HG03135 (cell line): ENCODE measurements around the gene OOSP3.
"Not testable (repeated sequence)": the region's sequence is repeated elsewhere in the genome, so short reads cannot be mapped to it uniquely, and the experiment has no call there.

Source experiments
- ATAC-seq: cut with Tn5 transposase; IDR thresholded peaks from one replicate; pipeline ENCODE4 v1.9.1; 2021; ENCODE audit warnings: mild to moderate bottlenecking, moderate library complexity; ENCODE audit not compliant: unreplicated experiment

The OOSP3 gene

DNA sequence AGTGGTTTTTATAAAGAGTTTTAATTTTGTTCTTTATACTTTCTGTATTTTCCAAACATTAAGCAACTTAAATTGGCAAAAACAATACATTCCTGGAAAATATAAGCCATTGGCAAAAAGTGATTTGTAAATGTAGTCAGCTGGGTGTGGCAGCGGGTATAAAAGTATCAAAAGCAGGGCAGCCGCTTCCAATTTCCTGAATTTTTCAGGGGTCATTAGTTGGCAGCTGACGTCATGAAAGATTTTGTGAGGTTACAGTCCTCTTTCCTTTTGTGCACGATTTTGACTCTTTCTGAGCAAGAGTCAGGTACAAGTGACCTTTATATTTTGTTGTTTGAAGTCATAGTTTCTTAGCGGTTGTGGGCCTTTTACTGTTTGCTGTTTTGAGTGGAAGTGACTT is at the start of gene OOSP3:
Gene OOSP3 (plus strand): TSS at position 208 of the 400 bp plus-strand sequence. CDS start 27 bp downstream, at position 235.
- no peak for ATAC-seq

DNA sequence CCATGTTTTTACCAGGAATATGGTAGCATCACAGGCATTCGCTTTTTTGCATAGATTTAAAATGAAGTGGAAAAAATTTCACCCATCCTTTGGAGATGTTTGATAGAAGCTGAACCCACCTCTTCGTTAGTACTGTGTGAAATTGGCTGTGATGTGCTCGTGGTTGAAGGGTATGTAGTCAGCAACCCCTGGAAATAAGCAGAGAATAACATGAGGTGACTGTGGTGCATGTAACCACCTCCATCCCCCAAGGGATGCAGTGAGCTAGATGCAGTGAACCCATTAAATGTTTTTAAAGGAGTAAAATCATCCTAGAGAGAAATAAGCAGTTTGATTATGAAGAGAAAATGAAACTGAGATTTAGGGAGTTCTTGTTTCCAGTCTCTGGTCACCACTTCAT is 49.2 kb upstream of the OOSP3 start:
- ATAC-seq: no peak

GRCh38 chr11:59833602-59834001 is 45.0 kb upstream of the OOSP3 start:
- no peak for ATAC-seq

DNA sequence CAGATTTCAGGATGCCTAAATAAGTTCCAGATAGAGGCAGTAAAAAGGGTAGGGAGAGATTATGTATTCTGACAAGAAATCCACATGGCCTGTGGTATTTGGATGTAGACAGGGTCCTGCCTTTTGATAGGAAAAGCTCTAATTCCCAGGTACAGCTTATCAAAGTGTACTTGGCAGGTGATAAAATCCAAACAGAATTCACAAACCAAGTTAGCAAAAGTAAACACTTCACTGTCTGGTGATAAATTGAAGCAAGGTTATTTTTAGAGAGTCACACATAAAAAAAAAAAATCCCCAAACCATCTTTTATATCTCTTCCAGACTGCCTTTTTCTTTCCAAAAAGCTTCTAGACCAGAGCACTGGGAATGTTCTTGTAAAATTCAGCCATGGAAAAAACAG is 39.0 kb upstream of the OOSP3 start:
- ATAC-seq: no peak

DNA sequence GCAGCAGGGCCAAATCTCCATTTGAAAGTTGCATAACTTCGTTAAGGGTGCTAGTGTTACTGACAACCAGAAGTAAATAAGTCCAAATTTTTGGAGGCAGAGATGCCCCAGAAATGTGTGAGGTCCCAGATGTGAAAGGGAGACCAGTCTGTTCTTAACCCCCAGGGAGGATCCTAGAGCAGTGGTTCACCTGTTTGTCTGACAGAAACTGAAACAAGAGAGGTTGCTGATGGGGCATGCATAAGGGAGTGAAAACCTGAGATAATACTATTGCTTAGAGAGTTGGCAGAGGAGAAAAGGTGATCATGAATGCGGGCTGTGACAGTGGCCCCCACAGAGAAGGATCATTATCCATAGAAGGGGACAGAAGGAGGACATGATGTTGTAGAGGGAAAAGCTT is 37.1 kb upstream of the OOSP3 start:
- no peak for ATAC-seq

- ATAC-seq: no peak
Observed at GRCh38 chr11:59842316-59842715, 36.3 kb upstream of the OOSP3 start.

DNA sequence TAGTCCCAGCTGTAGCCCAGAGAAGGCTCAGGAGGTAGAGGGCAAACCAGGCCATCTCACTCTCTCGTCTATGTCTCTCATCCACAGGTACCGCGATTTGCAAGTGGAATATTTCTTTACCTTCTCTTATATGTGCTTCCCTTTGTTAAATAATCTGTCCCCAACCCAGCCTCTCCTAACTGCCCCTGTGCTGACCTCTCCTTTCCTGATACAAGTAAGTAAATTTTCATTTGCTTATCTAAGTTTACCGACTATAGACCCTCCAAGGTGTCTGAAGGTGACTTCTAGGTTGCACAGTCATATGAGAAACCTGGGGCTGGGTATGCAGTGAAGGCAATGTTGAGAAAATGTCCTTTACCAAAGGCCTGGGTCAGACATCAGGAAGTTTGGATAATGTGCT is 33.2 kb upstream of the OOSP3 start, which contains the start of gene CBLIF:
Gene CBLIF (minus strand): TSS at position 101 of the 400 bp plus-strand sequence. CDS start 46 bp downstream, at position 55.
- no peak for ATAC-seq

- ATAC-seq: no peak
Observed at GRCh38 chr11:59846556-59846955, 32.0 kb upstream of the OOSP3 start.

DNA sequence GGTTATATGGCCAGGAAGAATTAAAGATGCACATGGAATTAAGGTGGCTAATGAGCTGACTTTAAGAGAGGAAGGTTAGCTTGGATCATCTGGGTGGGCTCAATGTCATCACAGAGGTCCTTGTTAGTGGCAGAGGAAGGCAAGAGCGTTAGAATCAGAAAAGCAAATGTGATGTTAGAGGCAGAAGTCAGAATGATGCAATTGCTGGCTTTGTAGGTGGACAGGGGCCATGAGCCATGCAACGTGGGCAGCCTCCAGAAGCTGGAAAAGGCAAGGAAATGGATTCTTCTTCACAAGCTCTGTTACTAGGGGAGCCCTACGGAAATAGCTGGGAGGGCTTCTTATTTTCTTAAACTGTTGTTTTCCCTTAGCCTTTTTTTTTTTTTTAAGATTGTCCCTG is 31.0 kb upstream of the OOSP3 start:
- no peak for ATAC-seq

- ATAC-seq: not testable (repeated sequence)
Observed at GRCh38 chr11:59848439-59848838, 30.1 kb upstream of the OOSP3 start.

DNA sequence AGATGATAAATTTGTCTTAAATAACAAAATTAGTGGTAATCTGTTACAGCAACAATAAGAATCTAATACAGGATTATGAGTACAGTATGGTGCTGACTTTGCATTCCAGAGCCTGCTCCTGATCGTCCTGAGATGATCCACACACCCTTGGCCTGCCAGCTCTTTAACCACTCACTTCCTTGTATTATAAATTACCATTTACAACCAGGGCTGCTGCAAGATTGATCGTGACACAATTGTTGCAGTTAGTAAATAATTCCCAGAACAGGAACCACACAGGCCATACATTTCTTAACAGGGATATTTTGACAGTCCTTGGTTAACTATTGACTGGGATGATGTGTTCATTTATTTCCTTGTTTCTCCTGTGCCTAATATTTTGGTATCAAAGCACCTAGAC is 29.5 kb upstream of the OOSP3 start:
- peak; percentile 78 for ATAC-seq

GRCh38 chr11:59849551-59849950 is 29.0 kb upstream of the OOSP3 start:
- peak; percentile 12 for ATAC-seq

- ATAC-seq: not testable (repeated sequence)
Observed at GRCh38 chr11:59851416-59851815, 27.2 kb upstream of the OOSP3 start.

GRCh38 chr11:59854871-59855270 is 23.7 kb upstream of the OOSP3 start:
- ATAC-seq: no peak

- ATAC-seq: no peak
Observed at GRCh38 chr11:59857439-59858434, 20.8 kb upstream of the OOSP3 start.

DNA sequence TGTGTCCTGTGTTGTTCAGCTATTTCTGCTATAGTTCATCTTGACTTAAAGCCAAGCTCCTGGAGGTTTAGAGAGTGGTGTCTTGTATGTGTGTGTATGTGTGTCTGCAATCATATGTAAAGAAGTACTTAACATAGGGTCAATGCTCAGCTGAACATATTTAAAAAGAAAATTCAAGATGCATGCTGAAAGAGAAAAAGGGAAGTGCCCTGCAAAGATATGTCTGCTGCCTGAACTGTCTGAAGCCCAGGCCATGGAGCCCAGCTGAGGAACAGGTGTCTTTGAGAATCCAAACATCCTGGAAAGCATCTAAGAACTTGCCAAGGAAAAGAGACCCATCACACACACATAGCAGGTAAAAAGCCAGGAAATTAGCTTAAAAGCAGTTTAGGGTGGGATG is 18.9 kb upstream of the OOSP3 start:
- ATAC-seq: no peak

DNA sequence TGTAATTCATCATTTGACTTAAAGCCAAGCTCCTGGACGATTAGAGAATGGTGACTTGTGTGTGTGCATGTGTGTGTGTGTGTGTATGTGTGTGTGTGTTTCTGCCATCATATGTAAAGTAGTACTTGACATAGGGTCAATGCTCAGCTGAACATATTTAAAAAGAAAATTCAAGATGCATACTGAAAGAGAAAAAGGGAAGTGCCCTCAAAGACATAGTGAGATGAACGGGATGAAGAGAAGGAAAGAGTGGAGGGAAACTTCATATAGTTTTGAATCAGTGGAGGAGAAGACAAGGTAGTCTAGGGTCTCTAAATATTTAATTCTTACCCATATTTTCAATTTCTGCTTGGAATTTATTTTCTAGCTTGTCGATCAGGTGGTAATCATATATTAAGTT is 16.3 kb upstream of the OOSP3 start:
- ATAC-seq: no peak

DNA sequence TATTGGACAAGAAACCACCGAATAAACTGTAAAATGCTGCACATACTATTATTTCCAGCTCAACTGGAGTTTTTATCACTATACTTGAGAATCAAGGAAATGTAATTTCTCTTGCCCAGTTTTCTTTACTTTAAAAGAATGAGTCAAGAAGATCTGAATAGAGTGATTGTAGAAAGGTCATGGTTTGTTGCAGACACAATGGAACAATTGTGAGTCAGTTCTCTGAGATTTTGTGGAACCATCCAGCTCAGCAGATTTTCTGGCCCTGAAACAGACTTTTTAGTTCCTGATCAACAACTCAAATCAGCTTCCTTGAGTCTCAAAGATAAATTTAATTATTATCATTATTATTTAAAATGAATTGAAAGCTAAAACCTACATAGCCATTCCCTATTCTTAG is 13.6 kb upstream of the OOSP3 start:
- no peak for ATAC-seq

DNA sequence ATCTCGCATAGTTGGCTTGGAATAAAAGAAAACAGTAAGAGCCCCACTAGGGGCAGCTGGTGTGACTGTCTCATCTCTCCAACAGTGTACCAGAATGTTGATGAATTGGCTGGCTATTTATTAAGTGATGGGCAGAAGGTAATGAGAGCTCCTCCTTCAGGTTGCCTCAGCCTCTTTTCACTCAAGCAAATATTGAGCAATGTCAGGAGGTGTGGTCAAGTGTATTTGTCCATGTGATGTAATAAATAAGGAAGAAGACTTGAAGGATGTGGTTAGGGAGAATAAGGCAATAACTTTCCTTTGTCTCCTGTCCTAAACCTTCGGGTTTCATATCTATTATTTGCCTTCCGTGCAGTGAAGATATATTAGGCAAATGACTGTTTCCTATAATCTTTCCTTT is 12.2 kb upstream of the OOSP3 start, which contains the start of gene TCN1:
Gene TCN1 (minus strand): TSS at position 91 of the 400 bp plus-strand sequence. CDS start 17 bp downstream, at position 74.
- no peak for ATAC-seq

DNA sequence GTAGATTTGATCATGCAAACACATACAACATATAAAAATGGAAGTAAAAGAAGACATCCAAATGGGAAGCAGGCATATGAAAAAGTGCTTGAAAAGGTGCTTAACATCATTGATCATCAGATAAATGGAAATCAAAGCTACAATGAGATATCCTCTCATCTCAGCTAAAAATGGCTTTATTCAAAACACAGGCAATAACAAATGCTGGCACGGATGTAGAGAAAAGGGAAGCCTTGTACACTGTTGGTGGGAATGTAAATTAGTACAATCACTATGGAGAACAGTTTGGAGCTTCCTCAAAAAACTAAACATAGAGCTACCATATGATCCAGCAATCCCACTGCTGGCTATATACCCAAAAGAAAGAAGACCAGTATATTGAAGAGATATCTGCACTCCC is 11.7 kb upstream of the OOSP3 start:
- ATAC-seq: no peak

DNA sequence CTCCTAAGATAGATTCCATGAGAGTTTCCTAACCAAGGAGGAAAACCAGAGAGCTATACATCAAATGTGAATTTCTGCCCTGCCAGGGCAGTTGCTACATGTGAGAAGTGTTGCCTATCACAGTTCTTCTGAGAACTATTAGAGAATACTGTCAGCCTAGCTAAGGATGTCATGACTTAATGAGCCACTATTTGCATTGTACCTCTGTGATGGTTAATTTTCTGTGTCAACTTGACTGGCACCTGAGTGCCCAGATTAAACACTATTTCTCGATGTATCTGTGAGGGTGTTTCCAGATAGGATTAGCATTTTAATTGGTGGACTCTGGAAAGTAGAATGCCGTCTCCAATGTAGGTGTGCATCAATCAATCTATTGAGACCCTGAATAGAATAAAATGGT is 10.6 kb upstream of the OOSP3 start:
- no peak for ATAC-seq

DNA sequence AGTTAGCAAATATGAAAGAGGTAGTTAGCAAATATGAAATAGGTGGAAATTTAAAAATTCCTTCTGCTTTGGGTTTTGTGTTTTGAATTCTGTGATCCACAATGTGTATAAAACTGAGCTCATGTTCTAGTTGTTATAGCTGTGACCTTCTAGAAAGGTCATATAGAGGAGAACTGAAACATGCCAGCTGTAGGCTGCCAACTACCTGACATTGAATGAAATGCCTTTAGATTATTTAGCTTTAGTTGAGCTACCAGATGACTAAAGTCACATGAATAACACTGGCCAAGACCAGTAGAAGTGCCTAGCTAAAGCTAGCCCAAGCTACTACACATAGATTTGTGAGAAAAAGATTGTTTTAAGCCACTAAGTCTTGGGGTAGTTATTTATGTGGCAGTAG is 6.5 kb upstream of the OOSP3 start:
- no peak for ATAC-seq
